TTC549 (cell line): ENCODE results near the gene ISY1.
"Not testable (repeated sequence)": the region's sequence is repeated elsewhere in the genome, so short reads cannot be mapped to it uniquely, and the experiment has no call there.

Source experiments
- FAIRE-seq: peaks from 2 replicates; lab custom pipeline; 2012; peaks lifted over from hg19 to GRCh38; lab: Jason Lieb, UNC

Gene ISY1

GRCh38 chr3:129120254-129121004 lies 40.4 kb downstream of the ISY1 start:
- no peak for FAIRE-seq

- FAIRE-seq: no peak
These were observed 41.3 kb downstream of the ISY1 start for GRCh38 chr3:129119365-129120100.

DNA sequence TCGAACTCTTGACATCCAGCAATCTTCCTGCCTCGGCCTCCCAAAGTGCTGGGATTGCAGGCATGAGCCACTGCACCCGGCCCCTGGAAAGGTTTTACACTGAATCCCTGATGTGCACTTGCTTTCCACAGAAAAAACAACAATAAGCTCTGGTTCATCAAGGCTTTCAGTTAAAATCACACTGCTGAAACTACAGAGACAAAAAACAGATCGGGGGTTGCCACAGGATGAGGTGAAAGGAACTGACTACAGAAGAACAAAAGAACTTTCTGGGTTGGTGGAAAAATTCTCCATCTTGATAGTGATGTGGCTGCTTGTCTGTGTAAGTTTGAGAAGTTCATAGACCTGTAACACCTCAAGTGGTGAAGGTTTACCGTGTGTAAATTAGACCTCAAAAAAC lies 42.1 kb downstream of the ISY1 start:
- FAIRE-seq: no peak

GRCh38 chr3:129117134-129117533 lies 43.7 kb downstream of the ISY1 start:
- FAIRE-seq: no peak

DNA sequence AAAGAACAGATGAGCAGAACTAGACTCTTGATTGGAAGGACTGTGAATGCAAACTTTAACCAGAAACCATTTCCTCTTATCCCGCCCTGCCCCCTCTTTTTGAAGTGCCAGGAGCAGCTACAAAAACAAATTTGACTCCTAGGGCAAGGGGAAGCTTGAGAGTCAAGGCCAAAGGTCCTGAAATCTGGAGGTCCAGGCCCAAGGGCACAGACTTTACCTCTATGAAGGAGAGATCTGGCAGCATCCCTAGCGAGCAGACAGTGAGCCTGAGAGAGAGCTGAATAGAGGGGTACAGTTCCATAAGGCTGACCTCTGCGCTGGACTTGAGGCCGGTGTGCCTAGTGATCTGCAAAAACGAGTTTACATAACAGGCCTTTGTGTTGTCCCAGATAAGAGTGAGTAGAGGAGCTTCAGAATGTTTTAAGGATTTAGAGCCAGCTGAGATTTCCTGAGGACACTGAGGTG lies 44.3 kb downstream of the ISY1 start:
- FAIRE-seq: no peak

DNA sequence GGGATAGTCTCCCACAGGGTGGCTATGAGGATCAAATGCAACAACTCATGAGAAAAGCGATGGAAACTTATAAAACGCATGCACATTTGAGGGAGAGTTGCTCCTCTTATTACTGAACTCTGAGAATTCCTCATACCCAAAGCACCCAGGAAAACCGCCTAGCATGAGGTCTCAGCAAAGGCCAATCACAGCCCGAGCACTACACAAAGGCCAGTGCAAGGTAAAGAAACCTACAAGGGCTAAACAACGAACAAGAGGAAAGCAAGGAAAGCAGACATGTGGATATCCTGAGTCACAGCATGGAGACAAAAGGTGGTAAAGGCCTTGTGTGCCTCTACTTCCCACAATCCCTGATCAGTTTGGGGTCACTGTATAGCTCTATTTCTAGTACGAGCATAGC lies 46.4 kb downstream of the ISY1 start:
- FAIRE-seq: no peak

DNA sequence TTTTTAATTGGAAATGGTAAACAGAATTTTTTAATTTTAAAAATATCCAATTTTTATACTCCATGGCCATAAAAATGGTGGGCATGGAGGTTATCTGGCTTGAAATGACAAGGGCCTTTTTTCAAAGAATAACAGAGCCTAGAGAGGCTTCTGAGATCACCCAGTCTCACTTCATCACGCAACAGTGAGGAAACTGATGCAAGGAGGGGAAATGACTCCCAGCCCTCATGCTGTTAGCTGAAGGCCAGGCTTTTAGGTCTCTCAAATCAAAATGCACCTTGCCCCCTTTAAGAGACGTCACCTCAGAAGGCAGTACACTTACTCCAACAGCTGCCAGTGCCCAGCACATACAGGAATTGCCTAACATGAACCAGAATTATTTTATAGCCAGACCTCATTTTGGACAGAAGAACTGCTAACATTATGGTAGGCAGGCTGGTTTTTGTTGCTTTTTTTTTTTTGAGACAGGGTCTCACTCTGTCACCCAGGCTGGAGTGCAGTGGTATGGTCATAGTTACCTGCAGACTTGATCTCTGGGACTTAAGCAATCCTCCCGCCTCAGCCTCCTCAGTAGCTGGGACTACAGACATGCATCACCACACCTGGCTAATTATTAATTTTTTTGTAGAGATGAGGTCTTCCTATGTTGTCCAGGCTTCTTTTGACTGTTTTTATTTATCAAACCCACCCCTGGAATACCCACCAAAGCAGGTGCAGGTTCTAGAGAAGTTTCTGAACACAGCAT lies 48.4 kb downstream of the ISY1 start:
- FAIRE-seq: no peak

- not testable (repeated sequence) for FAIRE-seq
These were observed 49.6 kb downstream of the ISY1 start for GRCh38 chr3:129111076-129111780.

- FAIRE-seq: no peak
These were observed 53.1 kb downstream of the ISY1 start for GRCh38 chr3:129107793-129108192.

- FAIRE-seq: no peak
These were observed 53.8 kb downstream of the ISY1 start for GRCh38 chr3:129106866-129107565.

- FAIRE-seq: no peak
These were observed 54.5 kb downstream of the ISY1 start for GRCh38 chr3:129106320-129106719.

GRCh38 chr3:129105862-129106261 lies 55.0 kb downstream of the ISY1 start:
- FAIRE-seq: no peak

GRCh38 chr3:129104498-129105079 lies 56.3 kb downstream of the ISY1 start:
- FAIRE-seq: no peak

DNA sequence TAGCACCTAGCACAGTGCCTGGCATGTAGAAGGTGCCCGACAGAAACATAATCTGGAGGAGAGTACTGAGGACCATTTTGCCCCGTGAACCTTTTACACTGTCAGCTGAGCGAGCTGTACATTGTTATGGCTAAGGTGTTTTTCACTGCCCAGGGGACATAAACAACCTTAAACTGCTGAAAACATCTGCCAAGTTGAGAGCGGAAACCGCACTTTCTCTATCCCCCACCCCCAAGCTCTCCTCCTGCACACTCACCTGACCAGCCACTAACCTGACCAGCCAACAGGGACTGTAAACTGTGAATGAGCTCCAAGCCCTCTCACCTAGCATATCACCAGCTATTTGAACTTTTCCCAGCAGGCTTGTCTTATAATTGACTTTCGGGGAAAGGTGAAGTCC lies 56.8 kb downstream of the ISY1 start:
- FAIRE-seq: no peak

DNA sequence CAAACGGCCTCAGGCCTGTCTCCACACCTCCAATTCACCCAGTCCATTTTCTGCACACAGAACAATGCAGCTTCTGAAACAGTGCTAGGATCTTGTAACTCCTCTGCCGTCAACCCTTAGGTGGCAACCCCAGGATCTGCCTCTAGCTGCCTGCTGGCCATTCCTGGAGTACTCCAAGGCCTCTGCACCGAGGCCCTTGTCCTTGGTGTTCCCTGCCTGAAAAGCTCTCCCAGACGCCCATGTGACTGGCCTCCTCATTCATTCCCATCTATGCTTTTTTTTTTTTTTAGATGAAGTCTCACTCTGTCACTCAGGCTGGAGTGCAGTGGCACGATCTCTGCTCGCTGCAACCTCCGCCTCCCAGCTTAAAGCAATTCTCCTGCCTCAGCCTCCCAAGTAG lies 57.6 kb downstream of the ISY1 start:
- no peak for FAIRE-seq

- no peak for FAIRE-seq
These were observed 59.3 kb downstream of the ISY1 start for GRCh38 chr3:129101370-129102138.

GRCh38 chr3:129100274-129100673 lies 60.6 kb downstream of the ISY1 start:
- no peak for FAIRE-seq

- FAIRE-seq: no peak
These were observed 65.6 kb downstream of the ISY1 start for GRCh38 chr3:129095285-129095684.

- FAIRE-seq: not testable (repeated sequence)
These were observed 72.6 kb downstream of the ISY1 start for GRCh38 chr3:129088312-129088711.

DNA sequence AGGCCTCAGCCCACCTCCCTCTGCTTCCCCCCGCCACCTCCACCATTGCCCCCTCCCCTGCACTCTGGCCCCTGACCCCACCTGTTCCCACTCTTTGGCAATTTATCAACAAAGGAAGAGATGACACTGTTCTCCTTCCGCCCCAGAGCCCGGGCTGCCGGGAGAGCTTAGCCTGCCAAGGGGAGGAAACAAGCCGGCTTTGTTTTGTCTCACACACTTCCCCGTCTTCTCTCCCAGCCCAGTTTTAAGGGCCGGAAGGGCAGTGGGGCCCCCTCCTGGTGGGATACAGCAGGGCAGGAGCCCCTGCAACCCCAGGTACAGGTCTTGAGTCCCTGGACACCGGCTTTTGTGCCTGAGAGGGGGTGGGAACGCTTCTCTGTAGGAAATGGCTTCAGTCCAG lies 73.0 kb downstream of the ISY1 start:
- not testable (repeated sequence) for FAIRE-seq
